GM21526 (cell line): ENCODE measurements around the gene ST3GAL3.

Source experiments
- ATAC-seq: cut with Tn5 transposase; IDR thresholded peaks from one replicate; pipeline ENCODE4 v1.9.1; 2021; ENCODE audit warnings: moderate library complexity; ENCODE audit not compliant: unreplicated experiment, low FRiP score

The ST3GAL3 gene

DNA sequence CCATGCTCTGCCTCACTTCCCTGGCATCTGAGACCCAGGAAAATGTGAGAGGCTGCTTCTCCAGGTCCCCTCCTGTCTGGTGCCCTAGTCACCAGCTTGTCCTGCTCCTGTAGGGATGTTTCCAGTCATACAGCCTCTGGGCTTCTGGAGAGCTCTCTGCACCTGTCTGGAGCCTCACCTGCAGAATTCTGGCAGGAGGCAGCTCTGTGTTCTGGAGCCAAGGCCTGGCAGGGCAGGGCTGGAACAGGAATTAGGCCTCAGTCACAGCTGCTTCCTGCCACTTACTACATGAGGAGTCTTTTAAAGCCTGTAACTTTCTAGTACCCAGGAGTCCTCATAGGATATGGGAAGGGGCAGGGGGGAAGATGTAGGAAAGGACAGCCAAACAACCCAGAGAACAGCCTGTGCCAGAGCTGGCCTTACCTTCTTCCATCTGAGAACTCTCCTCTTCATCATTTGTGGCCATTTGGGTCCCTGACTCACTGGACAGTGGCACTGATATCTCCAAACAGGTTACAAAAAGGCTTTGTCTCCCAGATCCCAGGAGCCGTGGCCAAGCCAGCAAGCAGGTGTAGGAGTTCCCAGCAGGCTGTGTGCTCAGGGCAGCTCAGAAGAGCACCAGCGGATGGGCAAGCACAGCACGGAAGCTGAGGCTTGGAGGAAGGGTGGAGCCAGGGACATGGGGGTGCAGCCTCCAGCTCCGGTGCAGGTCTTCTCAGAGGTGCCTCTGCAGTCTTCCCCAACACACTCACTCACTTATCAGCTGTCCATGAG, 194.9 kb downstream of the ST3GAL3 start:
- ATAC-seq = no peak

DNA sequence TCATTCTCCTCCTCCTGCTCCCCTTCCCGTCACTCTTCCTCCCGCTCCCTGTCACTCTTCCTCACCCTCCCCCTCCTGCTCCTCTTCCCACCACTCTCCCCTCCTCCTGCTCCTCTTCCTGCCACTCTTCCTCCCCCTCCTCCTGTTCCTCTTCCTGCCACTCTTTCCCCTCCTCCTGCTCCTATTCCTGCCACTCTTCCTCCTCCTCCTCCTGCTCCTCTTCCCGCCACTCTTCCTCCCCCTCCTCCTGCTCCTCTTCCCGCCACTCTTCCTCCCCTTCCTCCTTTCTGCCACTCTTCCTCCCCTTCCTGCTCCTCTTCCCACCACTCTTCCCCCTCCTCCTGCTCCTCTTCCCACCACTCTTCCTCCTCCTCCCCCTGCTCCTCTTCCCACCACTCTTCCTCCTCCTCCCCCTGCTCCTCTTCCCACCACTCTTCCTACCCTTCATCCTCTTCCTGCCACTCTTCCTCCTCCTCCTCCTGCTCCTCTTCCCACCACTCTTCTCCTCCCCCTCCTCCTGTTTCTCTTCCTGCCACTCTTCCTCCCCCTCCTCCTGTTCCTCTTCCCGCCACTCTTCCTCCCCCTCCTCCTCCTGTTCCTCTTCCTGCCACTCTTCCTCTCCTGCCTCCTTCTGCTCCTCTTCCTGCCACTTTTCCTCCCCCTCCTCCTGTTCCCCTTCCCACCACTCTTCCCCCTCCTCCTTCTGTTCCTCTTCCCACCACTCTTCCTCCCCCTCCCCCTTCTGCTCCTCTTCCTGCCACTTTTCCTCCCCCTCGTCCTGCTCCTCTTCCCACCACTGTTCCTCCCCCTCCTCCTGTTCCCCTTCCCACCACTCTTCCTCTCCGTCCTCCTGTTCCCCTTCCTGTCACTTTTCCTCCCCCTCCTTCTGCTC, 197.6 kb downstream of the ST3GAL3 start:
- no peak for ATAC-seq

GRCh38 chr1:43908226-43908625, 200.9 kb downstream of the ST3GAL3 start:
- ATAC-seq = no peak

GRCh38 chr1:43908858-43909257, 201.5 kb downstream of the ST3GAL3 start:
- ATAC-seq = no peak

DNA sequence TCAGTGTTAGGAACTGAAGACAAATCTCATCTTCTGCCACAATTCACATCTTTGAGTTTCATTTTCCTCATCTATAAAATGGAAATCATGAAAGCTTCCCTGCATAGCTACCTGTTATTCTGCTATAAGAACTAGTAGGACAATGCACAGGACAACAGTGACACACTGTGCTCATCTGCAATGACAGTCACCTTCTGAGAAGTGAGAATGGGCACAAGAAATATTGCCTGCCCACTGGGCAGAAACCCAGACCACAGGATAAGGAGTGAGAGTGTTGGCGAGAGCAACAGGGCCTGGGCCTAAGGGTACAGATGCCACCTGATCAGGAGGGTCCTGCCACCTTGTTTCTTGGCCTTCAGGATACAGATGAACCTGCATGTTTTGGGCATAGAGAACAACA, 203.0 kb downstream of the ST3GAL3 start:
- no peak for ATAC-seq

- no peak for ATAC-seq
Observed at GRCh38 chr1:43912607-43913006, 205.3 kb downstream of the ST3GAL3 start.

DNA sequence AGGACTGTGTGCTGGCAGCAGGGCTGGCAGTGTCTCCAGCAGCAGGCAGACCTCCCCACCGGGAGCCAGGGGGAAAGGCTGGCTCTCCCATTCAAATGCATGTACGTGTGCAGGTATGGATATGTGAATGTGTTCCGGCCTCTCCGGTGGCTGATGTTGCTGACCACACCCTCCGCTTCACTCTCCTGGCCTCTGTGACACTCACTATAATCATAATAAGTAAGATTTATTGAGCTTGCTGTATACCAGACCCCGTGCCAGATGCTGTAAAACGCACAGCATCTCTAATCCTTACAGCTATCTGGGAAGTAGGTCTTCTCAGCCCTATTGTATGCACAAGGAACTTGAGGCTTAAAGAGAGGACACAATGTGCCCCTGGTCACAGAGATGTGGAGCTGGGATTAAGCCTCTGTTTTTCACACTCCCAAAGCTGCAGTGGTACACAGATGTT, 205.7 kb downstream of the ST3GAL3 start:
- ATAC-seq = no peak

- ATAC-seq = no peak
Observed at GRCh38 chr1:43913666-43914360, 206.5 kb downstream of the ST3GAL3 start.

GRCh38 chr1:43914576-43915525, 207.5 kb downstream of the ST3GAL3 start:
- no peak for ATAC-seq

DNA sequence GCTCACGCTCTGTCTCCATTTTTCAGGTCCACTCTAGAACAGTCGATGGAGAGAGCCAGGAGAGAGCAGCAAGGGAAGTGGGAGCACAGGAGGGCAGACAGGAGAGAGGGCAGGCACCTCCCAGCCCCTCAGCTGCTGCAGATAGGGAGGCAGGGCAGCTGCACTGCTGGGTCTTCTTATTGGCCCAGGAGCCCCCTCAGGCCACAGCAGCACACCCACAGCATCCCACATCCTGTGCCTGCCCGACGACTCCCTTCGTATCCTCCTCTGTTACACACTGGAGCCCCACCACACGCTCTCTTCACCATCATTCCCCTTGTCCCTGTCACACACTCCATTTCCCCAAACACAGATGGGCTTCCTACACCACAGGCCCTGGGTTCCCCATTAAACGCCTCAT, 212.6 kb downstream of the ST3GAL3 start:
- no peak for ATAC-seq

DNA sequence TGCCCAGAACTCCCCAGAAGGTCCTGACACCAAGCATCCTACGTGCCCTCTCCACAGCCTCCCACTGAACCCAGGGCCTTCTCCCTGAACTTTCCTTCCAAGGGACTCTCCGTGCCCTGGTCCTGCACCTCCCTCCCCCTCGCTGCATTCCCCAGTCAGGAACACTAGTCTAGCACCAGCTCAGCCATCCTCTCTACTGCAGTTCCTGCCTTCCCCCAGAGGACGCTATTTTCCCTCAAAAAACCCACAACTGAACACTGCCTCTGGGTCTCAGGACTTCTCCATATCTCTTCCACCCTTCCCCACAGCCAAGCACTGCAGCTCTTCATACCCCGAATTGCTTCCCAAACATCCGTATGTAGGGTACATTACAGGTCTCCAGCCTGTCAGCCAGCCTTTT, 213.7 kb downstream of the ST3GAL3 start:
- no peak for ATAC-seq

- ATAC-seq = no peak
Observed at GRCh38 chr1:43924516-43924915, 217.2 kb downstream of the ST3GAL3 start.

- no peak for ATAC-seq
Observed at GRCh38 chr1:43925846-43926245, 218.5 kb downstream of the ST3GAL3 start.

- ATAC-seq = no peak
Observed at GRCh38 chr1:43930168-43930948, 223.0 kb downstream of the ST3GAL3 start.

DNA sequence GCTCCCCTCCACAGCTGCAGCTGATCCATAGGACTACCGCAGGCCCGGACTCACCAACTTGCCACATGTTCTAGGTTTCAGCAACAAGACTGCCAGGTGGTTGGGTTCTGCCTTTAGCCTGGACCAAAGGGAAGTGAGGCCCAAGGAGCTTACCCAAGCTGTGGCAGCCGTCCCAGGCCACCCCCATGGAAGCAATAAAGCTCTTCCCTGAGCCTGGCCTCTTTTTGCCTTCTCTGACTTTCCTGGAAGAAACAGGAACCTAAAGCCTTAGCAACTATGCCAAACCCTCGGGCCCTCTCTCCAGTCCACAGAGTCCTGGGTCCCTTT, 223.6 kb downstream of the ST3GAL3 start:
- no peak for ATAC-seq

GRCh38 chr1:43931711-43932660, 224.7 kb downstream of the ST3GAL3 start:
- no peak for ATAC-seq

DNA sequence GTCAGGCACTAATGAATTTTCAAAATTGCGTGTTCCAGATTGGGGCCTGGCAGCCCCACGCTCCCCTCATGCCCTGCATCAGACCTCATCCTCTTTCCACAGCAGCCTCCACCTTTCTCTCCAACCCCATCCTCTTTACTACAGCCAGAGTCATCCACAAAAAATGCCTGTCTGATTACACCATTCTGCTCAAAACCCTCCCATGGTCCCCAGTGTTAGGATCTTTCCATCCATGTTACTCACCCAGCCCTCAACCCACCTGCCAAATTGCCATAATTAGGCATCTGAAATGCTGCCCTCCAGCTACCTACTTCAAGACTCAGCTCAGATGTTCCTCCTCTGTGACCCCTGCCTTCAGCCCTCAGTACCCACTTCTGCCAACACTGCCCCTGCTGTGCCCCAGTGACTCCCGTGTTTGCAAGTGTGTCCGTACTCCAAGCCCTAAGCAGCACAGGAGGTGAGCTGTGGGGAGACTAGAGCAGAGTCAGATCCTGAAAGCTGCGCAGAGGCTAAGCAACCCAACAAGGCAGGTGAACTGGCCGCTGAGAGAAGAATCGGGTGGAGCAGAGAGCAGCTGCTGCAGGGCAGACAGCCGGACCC, 225.6 kb downstream of the ST3GAL3 start:
- ATAC-seq = no peak
